GM19240 (cell line): ENCODE data around the gene USP24.

Source experiments
- DNase-seq: peaks from one replicate; pipeline ENCODE4 v3.0.0; 2011; ENCODE audit warnings: low spot score; ENCODE audit not compliant: insufficient read length

Gene USP24

DNA sequence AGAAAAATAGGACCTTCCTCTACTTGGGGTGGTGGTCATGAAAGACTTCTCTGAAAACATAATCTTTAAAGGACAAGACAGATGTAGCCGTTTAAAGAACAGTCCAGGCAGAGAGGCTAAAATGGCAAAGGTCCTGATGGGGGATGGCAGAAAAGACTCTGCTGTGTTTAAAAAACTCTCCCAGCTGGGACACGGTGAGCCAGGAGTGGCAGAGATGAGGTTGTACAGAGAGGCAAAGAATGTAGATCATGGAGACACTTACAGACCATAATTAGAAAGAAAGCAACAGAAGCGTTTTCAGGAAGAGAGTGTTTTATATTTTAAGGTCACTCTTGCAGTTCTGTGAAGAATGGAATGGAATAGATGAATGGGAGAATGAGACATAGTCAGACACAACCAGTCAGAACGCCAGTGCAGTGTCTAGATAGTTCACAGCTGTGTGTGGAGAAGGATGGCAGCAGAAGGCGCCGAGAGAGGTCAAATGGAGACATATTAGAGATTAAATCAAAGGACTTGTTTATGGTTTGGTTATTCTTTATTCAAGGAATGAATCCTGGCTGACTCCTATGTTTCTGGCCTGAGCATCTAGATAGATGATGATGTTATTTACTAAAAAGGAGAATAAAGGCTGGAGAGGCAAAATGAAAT, 47.8 kb downstream of the USP24 start:
- DNase-seq = no peak

DNA sequence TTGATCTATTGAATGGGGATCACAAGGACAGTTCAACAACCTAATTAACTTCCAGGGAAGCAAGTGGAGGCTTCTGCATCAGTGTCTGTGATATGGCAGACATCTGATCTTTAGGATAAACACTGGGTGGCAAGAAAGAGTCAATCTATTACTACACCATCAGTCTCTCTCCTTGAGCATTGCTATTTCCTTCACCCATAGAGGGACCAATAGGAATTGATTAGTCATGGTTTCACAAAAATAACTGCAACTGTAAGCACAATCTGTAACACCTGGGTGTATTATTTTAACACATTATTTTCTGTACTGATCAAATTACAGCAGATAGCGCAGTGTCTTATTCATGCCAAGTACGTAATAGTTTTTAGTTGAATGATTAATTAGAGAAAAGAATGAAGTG, 50.3 kb downstream of the USP24 start:
- no peak for DNase-seq

DNA sequence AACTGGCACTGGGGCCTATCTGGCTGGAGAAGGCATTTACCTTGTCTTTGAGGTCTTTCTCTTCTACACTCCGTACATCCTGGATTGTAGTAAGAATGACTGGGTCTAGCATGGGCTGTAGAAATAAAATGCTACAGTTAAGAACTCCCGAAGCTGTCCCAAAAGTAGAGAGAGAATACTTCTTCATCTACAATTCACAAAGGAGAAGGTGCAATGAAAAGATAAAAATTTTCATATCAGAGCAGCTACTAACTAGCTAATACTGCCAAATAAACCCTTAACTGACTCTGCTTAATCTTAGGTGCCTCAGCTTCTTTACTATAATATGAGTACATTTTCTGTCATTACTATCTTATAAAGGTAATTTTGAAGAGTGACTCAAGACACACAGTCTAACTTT, 55.6 kb downstream of the USP24 start:
- no peak for DNase-seq

DNA sequence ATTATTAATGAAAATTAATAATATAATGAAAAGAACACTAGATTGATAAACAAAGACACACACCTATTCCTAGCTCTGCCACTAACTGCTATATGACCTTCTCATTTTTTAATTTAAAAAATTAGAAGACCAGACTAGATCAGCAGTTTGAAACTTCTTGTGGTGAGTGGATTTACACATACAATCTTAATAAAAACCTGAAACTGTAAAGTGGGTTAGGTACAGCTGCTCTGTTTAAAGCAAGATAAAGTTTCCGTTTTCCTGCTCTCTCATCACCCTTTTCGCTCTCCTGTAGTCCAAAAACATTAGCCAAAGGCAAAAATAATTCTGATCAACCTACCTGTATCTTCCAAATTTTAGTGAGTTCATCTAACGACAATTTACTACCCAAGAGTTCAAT, 58.6 kb downstream of the USP24 start:
- DNase-seq = no peak

DNA sequence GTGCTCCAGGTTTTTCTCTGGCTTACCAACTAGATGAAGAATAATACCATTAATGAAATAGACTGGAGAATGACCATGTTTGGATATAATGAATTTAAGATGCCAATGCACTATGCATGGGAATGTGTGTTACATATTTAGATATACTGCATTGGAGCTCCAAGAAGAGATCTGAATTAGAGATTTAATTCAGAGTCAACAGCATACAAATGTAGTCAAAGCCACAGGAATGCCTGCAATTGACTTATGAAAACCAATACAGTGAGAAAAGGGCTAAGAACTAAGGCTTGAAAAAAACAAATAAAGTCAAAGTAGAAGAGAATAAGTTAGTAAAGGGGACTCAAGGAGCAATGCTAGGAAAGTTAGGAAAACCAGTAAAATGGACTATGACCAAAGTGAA, 59.1 kb downstream of the USP24 start:
- no peak for DNase-seq

DNA sequence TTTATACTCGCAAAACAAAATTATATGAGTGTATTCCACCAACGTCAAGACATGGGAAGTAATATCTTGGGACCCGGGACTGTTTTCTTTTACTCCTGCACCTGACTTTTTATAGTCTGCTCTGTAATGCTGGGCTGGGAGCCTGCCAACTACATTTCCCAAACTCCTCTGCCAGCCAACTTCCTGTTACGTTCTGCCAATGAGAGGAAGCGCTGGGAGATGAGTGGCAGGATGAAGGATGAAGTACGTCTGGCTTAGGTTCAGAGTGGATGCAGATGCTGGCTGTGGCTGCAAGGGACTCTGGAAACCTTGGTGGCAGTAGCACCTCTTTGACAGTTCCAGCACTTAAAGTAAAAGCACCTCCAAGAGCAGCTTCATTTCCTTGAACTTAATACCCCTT, 59.6 kb downstream of the USP24 start:
- DNase-seq = no peak

DNA sequence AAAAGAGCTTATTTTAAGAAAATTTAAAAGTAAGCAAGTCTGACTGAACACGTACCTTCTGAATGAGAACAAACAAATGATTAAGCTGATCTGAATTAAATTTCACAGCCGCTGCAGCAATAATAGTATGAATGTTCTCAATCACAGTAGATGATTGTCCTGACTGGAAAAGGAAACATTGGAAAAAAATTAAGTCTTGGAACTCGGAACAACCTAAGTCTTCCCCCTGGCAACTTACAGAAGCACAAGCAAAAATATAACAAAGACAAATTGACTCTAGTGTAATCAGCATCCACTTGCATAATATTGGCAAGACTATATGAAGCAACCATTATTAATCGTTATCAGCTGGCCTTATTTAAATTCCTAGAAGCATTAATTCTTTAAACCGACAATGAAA, 60.5 kb downstream of the USP24 start:
- DNase-seq = no peak

DNA sequence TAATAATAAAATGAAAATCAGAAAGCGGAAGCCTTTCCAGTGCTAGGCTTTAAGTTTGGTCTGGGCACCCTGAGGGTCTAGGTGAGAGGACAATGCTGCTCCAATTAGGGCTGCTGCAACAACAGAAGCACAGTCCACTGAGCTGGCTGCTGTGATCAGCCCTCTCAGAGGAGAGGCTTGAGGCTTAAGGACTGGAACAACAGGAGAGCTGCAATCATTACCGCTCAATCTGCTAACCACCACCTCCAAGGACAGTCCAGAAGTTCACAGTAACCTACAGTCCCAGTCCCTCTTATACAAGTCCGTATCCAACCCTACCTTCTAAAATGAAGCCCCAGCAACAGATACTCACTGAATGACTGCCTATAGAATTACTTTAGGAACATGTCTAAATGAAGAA, 62.1 kb downstream of the USP24 start:
- no peak for DNase-seq

DNA sequence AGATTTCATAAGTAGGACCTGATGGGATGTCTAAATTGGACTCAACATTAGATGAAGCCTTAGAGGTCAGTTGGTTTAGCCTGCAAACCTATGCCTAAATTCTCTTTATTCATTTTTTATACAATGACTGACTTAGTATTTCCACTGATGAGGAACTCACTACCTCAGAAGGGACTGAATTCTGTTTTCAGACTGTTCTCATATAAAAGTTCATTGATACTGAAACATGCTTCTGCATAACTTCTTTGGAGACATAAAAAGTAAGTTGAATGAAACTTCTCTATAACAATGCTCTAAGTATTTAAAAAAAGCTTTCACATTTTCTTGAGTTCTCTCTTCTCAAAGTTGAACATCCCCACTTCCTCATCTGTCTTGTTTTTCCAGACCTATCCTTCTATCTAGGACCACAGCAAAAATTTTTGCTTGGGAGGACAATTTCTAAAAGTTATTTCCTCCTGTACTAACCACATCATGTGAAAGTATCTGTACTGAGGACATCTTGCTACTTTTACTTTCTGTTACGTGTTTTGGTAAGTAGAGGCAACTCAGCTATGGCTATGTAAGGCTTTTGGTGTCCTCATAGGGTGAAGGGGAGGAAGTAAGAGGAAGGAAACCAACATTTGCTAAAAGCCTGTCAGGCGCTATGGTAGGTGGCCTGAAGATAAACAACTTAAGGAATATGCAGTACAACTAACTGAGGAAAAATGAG, 64.1 kb downstream of the USP24 start:
- DNase-seq = no peak

DNA sequence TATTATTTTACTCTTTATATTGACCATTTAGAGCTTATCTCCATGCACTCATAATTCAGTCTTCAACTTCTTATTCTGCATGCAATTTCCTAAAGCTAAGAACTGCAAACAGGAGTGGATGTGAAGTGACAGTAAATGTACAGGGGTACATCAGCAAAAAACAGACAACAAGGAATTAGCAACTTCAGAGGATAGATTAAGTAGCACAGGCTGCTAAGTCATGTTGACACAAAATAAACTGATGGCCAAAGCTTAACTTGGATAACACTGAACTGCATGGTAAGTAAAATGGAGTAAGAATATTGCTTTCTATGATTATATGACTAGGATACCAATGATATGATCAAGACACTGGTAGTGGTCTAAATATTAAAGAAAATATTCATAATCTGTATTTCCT, 66.5 kb downstream of the USP24 start:
- DNase-seq = no peak

DNA sequence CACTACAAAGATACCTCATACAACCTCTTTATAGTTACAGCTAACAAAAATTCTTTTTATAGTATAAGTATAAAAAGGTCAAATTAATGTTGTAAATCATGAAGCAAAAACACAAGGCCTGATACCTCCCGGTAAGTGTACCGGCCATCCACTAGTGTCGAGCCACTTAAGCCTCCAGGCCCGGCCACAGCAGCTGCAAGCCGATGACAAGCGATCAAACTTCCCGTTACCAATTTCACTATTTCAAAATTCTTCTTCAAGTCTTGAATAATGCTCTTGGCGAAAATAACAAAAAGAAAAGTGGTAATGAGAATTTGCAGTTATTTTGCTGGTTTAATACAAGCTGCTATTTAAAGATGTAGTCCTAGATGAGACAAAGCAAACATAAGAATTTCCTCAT, 67.6 kb downstream of the USP24 start:
- DNase-seq = no peak

DNA sequence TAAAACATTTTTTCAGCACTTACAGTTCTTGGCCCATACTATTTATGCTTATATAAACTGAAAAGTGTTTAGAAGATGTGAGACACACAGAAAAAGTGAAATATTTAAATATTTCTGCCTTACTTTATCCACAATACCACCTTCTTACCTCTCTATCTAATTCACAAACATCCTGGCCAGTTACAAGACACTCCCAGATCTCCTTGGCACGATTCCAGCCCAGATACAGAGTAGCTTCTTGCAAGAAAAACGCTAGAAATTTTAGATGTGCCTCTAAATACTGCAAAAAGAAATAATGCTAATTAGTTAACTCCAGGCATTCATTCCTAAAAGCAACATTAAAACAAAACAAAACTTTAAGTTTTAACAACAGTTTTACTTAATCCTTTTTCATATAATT, 68.4 kb downstream of the USP24 start:
- no peak for DNase-seq

DNA sequence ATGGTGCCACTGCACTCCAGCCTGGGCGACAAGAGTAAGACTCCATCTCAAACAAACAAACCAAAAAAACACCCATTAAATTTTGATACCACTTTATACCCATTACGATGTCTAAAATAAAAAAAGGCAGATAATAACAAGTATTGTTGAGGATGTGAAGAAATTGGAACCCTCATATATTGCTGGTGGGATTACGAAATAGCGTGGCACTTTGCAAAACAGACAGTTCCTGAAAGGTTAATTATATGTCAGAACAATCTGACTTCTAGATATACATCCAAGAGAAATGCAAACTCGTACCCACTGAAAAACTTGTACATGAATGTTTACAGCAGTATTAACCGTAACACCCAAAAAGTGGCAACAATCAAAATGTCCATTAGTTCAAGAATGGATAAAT, 70.3 kb downstream of the USP24 start:
- DNase-seq = no peak

DNA sequence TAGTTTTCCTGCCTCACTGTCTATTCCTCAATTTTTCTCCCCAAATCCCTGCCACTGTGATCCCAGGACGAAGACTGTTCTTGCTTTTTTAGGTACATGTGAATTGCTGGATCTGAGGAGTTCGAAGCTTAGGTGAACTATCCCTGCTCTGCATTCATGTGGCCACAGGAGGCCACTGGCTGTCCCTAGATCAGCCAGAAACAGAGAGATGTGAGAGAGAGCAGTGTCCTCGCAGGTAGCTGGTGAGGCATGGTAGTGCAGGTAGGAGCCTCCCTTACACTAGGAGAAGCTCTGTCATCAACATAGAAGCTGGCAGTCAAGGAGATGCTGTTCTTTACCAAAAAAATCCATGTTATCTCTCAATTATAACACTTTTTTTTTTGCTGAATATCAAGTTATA, 71.5 kb downstream of the USP24 start:
- no peak for DNase-seq

DNA sequence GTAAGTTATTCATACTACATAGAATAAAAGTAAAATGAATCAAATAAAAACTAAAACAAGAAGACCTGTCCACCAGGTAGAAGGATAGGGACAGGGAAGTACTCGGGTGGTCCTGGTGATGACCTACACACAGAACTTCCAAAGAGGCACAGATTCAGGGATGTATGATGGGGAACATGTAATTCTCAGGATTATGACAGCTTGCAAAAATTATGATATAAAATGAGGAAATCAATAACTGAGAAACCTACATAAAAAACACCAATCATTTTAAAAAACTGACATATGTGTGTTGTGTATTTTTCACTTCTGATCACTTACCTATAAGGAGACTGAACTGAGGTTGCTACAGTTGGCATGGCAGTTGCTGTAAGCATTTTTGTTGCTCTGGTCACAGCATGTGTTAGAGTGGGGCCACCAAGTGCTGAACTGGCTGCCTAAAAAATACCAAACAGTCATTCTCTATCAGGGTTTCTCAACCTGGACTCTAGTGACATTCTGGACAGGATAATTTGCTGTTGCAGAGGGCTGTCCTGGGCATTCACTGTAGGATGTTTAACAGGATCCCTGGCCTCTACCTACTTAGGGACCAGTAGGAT, 73.8 kb downstream of the USP24 start:
- no peak for DNase-seq

DNA sequence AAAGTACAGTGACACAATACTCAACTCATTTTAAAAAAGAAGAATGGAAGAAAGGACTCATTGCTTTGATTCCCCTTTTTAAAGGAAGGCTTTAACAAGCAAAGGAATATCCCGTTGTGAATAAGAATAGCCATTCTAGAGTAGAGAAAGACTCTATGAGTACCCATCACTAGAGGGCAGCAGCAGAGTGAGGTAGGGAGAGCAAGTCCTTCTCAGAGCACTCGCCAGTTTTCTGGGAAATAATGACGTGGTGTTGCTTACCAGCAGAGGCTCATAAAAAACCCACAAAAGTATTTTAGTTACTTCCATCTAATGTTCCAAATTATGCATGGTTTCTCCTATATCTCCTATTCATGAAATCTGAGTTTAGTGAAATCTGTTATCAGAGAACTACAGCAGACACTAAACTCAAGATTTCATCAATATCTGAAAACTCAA, 74.6 kb downstream of the USP24 start:
- DNase-seq = peak; percentile 21

DNA sequence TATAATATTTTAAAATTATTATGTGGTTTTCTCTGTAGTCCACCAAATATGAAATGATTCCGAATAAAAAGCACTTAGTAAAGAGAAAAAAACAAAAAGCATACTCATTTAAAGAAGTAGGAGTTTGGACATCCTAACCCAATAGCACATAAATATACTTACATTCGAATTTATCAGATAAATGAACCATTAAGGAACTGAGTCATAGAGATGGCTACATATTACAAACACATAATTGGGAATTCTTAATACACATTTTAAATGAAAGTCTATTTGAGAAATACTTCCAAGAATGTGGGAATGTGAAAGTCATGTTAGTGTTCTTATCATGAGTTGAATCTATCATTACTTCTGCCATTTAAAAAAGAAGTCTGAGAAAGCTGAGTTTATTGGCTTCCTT, 75.0 kb downstream of the USP24 start:
- DNase-seq = no peak

DNA sequence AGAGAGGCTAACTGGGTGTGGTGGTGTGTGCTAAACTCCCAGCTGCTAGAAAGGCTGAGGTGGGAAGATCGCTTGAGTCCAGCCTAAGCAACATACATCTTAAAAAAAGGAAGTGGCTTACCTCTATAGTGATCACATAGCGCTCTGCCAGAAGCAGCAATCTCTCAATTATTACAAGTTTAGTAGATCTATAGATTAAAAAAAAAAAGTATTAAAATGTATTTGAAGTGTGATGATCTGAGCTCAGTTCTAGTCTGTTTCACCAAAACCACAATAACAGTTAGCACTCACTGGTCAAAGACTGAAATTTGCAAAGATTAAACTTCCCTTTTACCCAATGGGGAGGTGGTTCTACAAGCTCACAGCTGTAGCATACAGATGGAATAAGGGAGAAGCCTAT, 76.3 kb downstream of the USP24 start:
- no peak for DNase-seq

DNA sequence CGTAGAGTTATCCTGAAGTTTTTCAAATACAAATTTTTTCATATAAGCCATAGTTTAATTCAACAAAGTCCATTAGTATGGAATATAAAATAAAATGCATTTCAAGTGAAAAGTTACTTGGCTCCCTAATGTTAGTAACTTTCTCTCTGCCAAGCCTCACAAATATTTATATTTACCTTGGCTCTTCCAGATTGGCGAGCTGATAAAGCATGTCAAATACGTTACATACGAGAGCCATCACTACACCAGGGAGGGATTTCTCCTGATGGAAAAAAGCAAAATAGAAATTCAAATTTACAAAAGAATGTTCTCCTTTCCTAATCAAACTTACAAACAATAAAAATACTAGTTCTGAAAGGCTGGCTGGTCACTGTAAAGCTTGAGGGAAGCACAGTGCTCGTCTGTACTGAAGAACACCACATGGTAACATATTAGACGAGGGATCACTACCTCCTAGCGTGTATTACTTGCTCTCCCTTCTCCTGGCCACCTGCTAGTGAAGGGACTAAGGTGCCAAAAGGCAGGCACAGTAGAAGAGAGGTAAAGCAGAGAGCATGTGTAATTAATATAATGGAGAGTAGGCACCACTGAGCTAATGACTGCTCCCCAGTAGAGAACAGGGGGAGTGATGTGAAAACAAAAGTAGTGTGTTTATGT, 80.9 kb downstream of the USP24 start:
- no peak for DNase-seq

DNA sequence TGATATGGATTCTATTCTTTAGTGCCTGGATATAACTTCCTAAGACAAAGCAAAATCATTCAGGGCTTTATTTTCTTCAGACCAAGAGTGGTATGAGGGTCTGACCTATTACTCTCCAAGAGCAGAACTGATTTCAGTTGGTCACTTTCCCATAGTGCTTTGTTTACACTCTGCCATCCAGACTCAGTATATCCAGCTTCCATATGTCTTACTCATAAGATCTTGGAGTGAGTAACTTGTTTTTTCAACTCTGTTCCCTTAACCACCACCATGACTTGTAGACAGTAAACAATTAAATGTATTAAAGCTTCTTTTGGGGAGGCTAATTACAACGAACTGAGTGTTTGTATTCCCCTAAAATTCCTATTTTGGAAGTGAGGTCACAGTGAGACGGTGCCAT, 83.4 kb downstream of the USP24 start:
- DNase-seq = no peak

DNA sequence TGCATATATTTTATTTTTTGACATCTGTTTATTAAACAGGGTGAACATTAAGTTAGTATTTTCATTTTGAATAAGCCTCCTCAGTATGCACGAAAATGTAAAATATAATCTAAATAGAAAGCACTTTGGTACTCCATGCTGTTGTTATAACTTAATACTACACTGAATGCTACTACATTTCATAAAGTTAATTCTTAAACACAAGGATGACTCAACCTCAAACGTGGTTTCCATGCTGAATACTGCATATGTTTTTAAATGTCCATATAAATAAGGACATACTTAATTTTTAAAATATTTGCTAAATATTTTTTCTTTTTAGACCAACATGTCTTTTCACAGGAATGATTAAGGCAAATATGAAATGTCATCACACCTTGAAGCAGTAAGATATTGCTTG, 83.9 kb downstream of the USP24 start:
- no peak for DNase-seq

DNA sequence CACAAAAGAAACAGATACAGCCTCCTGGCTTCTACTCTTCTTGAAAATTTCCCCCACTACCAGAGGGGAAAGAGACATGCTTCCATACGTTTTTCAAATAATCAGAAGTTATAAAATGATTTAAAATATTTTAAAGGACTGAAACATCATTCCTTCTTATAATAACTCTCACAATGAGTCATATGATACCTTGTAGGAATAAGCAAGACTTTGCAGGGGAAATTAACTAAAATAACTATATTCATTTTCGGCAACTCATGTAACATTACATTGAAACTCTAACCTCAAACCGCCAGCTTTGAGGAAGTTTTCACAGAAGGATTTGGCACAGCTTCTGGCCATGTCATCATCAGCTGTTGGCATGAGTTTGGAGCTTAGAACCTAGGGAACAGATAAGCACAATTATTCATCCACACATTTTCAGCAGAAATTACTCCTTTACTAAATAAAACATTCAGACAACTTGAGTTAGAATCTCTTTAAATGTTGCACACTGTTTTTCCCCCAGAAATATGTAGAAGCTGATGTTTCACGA, 85.9 kb downstream of the USP24 start:
- no peak for DNase-seq
